H9 (cell line): Measurements from ENCODE around the gene PLEKHA7. TPM values are rescaled to one million over a fixed set of nuclear protein-coding genes. Genes with fewer than 3 reads are reported as not detected.

Experiments used
- DNase-seq: peaks from one replicate; pipeline ENCODE4 v3.0.0-alpha.2; 2017
- H2AFZ ChIP-seq: one replicate; pipeline ENCODE4 v1.6.1; 2013; ENCODE audit warnings: mild to moderate bottlenecking, low read length, control low read depth, moderate library complexity
- H2AK5ac ChIP-seq: 2 replicates; pipeline ENCODE4 v1.6.1; 2013; ENCODE audit warnings: low read length, control low read depth, mixed read lengths; ENCODE audit not compliant: insufficient read length
- H2BK120ac ChIP-seq: one replicate; pipeline ENCODE4 v1.6.1; 2013; ENCODE audit warnings: low read depth, mild to moderate bottlenecking, low read length, control low read depth, inconsistent platforms; ENCODE audit not compliant: poor library complexity, severe bottlenecking
- H2BK12ac ChIP-seq: 2 replicates; pipeline ENCODE4 v1.6.1; 2013; ENCODE audit warnings: low read length, control low read depth, mixed read lengths, low read depth; ENCODE audit not compliant: insufficient read length
- H2BK15ac ChIP-seq: 2 replicates; pipeline ENCODE4 v1.6.1; 2013; ENCODE audit warnings: low read depth, low read length, control low read depth
- H2BK20ac ChIP-seq: one replicate; pipeline ENCODE4 v1.6.1; 2013; ENCODE audit warnings: low read depth, mild to moderate bottlenecking, low read length, control low read depth, inconsistent platforms; ENCODE audit not compliant: poor library complexity, severe bottlenecking
- H2BK5ac ChIP-seq: 2 replicates; pipeline ENCODE4 v1.6.1; 2013; ENCODE audit warnings: low read length, control low read depth, mixed read lengths; ENCODE audit not compliant: insufficient read length
- H3K14ac ChIP-seq: 2 replicates; pipeline ENCODE4 v1.6.1; 2013; ENCODE audit warnings: low read length, control low read depth; ENCODE audit not compliant: insufficient read depth
- H3K18ac ChIP-seq: 2 replicates; pipeline ENCODE4 v1.6.1; 2013; ENCODE audit warnings: low read depth, mild to moderate bottlenecking, mixed read lengths, low read length, control low read depth; ENCODE audit not compliant: insufficient read length
- H3K23ac ChIP-seq: 2 replicates; pipeline ENCODE4 v1.6.1; 2013; ENCODE audit warnings: low read length, control low read depth, mixed read lengths, low read depth; ENCODE audit not compliant: insufficient read length
- H3K23me2 ChIP-seq: 2 replicates; pipeline ENCODE4 v1.6.1; 2013; ENCODE audit warnings: low read depth, mild to moderate bottlenecking, mixed read lengths, low read length, control low read depth; ENCODE audit not compliant: insufficient read length, poor library complexity, severe bottlenecking
- H3K27ac ChIP-seq: 2 replicates; pipeline ENCODE4 v1.5.1; 2013; ENCODE audit warnings: low read length, control low read depth, mixed read lengths, low read depth; ENCODE audit not compliant: insufficient read length
- H3K27me3 ChIP-seq: 2 replicates; pipeline ENCODE4 v1.6.1; 2013; ENCODE audit warnings: low read length, control low read depth, inconsistent platforms; ENCODE audit not compliant: insufficient read depth
- H3K4ac ChIP-seq: 2 replicates; pipeline ENCODE4 v1.6.1; 2013; ENCODE audit warnings: low read depth, mild to moderate bottlenecking, control low read depth, inconsistent platforms, low read length, moderate library complexity
- H3K4me1 ChIP-seq: 2 replicates; pipeline ENCODE4 v1.6.1; 2013; ENCODE audit warnings: low read length, control low read depth, inconsistent platforms; ENCODE audit not compliant: insufficient read depth
- H3K4me2 ChIP-seq: 2 replicates; pipeline ENCODE4 v1.6.1; 2013; ENCODE audit warnings: low read length, control low read depth, mixed read lengths; ENCODE audit not compliant: insufficient read length, insufficient read depth
- H3K56ac ChIP-seq: 2 replicates; pipeline ENCODE4 v1.6.1; 2013; ENCODE audit warnings: low read depth, mild to moderate bottlenecking, mixed read lengths, low read length, control low read depth; ENCODE audit not compliant: insufficient read length
- H3K79me1 ChIP-seq: 2 replicates; pipeline ENCODE4 v1.6.1; 2013; ENCODE audit warnings: low read depth, mild to moderate bottlenecking, moderate library complexity, low read length, control low read depth, inconsistent platforms; ENCODE audit not compliant: insufficient read depth, poor library complexity, severe bottlenecking
- H3K79me2 ChIP-seq: 2 replicates; pipeline ENCODE4 v1.6.1; 2013; ENCODE audit warnings: low read length, control low read depth, inconsistent platforms; ENCODE audit not compliant: insufficient read depth
- H3K9ac ChIP-seq: 2 replicates; pipeline ENCODE4 v1.6.1; 2013; ENCODE audit warnings: low read length, control low read depth, mixed read lengths; ENCODE audit not compliant: insufficient read length; ENCODE audit errors: extremely low read depth
- H3K9me3 ChIP-seq: one replicate; pipeline ENCODE4 v1.6.1; 2013; ENCODE audit warnings: low read depth, low read length, inconsistent platforms; ENCODE audit not compliant: control insufficient read depth
- H3T11ph ChIP-seq: one replicate; pipeline ENCODE4 v1.6.1; 2013; ENCODE audit warnings: mild to moderate bottlenecking, low read length, control low read depth, inconsistent platforms
- H4K20me1 ChIP-seq: one replicate; pipeline ENCODE4 v1.6.1; 2013; ENCODE audit not compliant: control insufficient read depth, insufficient read length, insufficient read depth
- H4K5ac ChIP-seq: 2 replicates; pipeline ENCODE4 v1.6.1; 2013; ENCODE audit warnings: low read depth, mild to moderate bottlenecking, mixed read lengths, low read length, control low read depth; ENCODE audit not compliant: insufficient read length
- H4K8ac ChIP-seq: replicated peaks from 2 replicates; pipeline ENCODE4 v1.6.1; 2013; ENCODE audit warnings: low read length, control low read depth, mixed read lengths, low read depth; ENCODE audit not compliant: insufficient read length
- H4K91ac ChIP-seq: 2 replicates; pipeline ENCODE4 v1.6.1; 2013; ENCODE audit warnings: low read depth, mild to moderate bottlenecking, moderate library complexity, mixed read lengths, low read length, control low read depth; ENCODE audit not compliant: insufficient read length
- H3K27ac Mint-ChIP-seq, 3 experiments: 2 replicates in 2 of 3; 3 replicates in 1 of 3; pipeline ENCODE4 v1.8.0; 2020 to 2021; ENCODE audit warnings: mixed read lengths in 3 of 3, mild to moderate bottlenecking in 1 of 3, moderate library complexity in 1 of 3
- H3K27me3 Mint-ChIP-seq: 2 replicates; pipeline ENCODE4 v1.8.0; 2021; ENCODE audit warnings: low read depth, mild to moderate bottlenecking, moderate library complexity, mixed read lengths
- H3K36me3 Mint-ChIP-seq, 3 experiments: 2 replicates in 2 of 3; 3 replicates in 1 of 3; pipeline ENCODE4 v1.8.0; 2020 to 2021; ENCODE audit warnings: low read depth in 3 of 3, mixed read lengths in 3 of 3; ENCODE audit not compliant: insufficient read depth in 1 of 3
- H3K4me1 Mint-ChIP-seq, 2 experiments: 2 replicates each; pipeline ENCODE4 v1.8.0; 2020; ENCODE audit warnings: mixed read lengths in 2 of 2
- H3K4me3 Mint-ChIP-seq, 2 experiments: 2 replicates in 1 of 2; 3 replicates in 1 of 2; pipeline ENCODE4 v1.8.0; 2020 to 2021; ENCODE audit warnings: mild to moderate bottlenecking in 2 of 2, mixed read lengths in 2 of 2, moderate library complexity in 1 of 2
- H3K9me3 Mint-ChIP-seq, 2 experiments: 2 replicates in 1 of 2; 3 replicates in 1 of 2; pipeline ENCODE4 v1.8.0; 2020; ENCODE audit warnings: mild to moderate bottlenecking in 2 of 2, mixed read lengths in 2 of 2, moderate library complexity in 1 of 2
- WGBS: extraction: QIAGEN DNeasy Blood & Tissue Kit; methylation state at CpG from one replicate; pipeline ENCODE4 v1.1.7; 2013; ENCODE audit warnings: missing lambda C conversion rate, low lambda C conversion rate, mixed read lengths; ENCODE audit not compliant: insufficient read length; ENCODE audit errors: extremely low coverage; 5-methylcytosine and 5-hydroxymethylcytosine counted together
- total RNA-seq: library from RNA; stranded (reverse); gene quantifications from 2 replicates; pipeline ENCODE4 v1.2.1, GENCODE V29; 2021
- TF ChIP-seq, protein P1 (sequence below): fragments of 200-600 bp; sonication (generic); conservative IDR thresholded peaks from 3 replicates; pipeline ENCODE4 v1.8.0; 2021; ENCODE audit warnings: antibody characterized with exemption, mild to moderate bottlenecking

PLEKHA7 gene
- total RNA-seq, 1 experiment from 2014 or later, result 21.0 TPM

DNA sequence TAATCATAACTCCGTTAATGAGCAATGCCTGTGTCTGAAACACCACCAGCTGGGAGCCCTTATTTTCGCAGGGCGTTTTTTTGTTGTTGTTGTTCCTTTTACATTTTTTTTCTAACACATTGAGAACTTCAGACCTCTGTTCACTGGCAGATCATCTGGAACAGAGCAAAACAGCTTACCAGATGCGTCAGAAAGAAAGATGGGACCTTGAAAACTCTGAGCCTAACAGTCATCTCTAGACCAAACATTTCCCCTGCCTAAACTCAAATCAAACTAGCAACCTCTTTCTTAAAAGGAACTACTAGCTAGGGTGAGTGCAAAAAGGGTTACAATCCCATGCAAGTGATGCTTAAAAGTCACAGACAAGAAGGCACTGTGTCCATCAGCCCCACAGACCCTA, 93.2 kb downstream of the PLEKHA7 start:
- H3K9ac ChIP-seq, result no peak overlapping the region
- no peak overlapping the region for H3K4ac ChIP-seq
- no peak for DNase-seq
- no peaks in the 10 kb centered on the region for H3K79me1 ChIP-seq
- H3K27me3 ChIP-seq, result peaks cover 5% of the 10 kb centered on the region; the same call in 1 of the 2 replicates
- TF ChIP-seq, protein P1, sequence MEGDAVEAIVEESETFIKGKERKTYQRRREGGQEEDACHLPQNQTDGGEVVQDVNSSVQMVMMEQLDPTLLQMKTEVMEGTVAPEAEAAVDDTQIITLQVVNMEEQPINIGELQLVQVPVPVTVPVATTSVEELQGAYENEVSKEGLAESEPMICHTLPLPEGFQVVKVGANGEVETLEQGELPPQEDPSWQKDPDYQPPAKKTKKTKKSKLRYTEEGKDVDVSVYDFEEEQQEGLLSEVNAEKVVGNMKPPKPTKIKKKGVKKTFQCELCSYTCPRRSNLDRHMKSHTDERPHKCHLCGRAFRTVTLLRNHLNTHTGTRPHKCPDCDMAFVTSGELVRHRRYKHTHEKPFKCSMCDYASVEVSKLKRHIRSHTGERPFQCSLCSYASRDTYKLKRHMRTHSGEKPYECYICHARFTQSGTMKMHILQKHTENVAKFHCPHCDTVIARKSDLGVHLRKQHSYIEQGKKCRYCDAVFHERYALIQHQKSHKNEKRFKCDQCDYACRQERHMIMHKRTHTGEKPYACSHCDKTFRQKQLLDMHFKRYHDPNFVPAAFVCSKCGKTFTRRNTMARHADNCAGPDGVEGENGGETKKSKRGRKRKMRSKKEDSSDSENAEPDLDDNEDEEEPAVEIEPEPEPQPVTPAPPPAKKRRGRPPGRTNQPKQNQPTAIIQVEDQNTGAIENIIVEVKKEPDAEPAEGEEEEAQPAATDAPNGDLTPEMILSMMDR, result no peak
- no peaks in the 10 kb centered on the region for H3K9me3 ChIP-seq
- H4K8ac ChIP-seq, result no peak overlapping the region
- no peak overlapping the region for H3K18ac ChIP-seq
- no peaks in the 10 kb centered on the region for H3K79me2 ChIP-seq
- H2BK20ac ChIP-seq, result no peak overlapping the region
- H4K5ac ChIP-seq, result no peak overlapping the region
- H3K23ac ChIP-seq, result no peak overlapping the region
- no peak overlapping the region for H3K56ac ChIP-seq
- H3K36me3 Mint-ChIP-seq, result no peaks in the 10 kb centered on the region; a peak in 1 of 7 replicates
- H3K4me3 Mint-ChIP-seq, result no peak overlapping the region
- no peak overlapping the region for H2AK5ac ChIP-seq
- no peak overlapping the region for H2BK15ac ChIP-seq
- H2AFZ ChIP-seq, result no peak overlapping the region
- no peak overlapping the region for H3K27ac ChIP-seq
- peaks cover 13% of the 10 kb centered on the region for H3K23me2 ChIP-seq
- WGBS, result no CpG with 5 or more reads among the region's 4 CpGs
- H3K27ac Mint-ChIP-seq, result no peak overlapping the region
- no peak overlapping the region for H2BK5ac ChIP-seq
- peaks cover 22 to 23% of the 10 kb centered on the region in 2 experiments for H3K4me1 Mint-ChIP-seq
- peaks cover 6% of the 10 kb centered on the region; the same call in 1 of the 2 replicates for H3K4me1 ChIP-seq
- no peak overlapping the region for H2BK120ac ChIP-seq
- H3K9me3 Mint-ChIP-seq, result no peaks in the 10 kb centered on the region; a peak in 1 of 5 replicates
- H3T11ph ChIP-seq, result no peak overlapping the region
- no peak overlapping the region for H3K14ac ChIP-seq
- no peak overlapping the region for H4K91ac ChIP-seq
- peaks cover 39% of the 10 kb centered on the region for H3K27me3 Mint-ChIP-seq
- no peak overlapping the region for H3K4me2 ChIP-seq
- H4K20me1 ChIP-seq, result no peaks in the 10 kb centered on the region
- H2BK12ac ChIP-seq, result no peak overlapping the region
